Measurements from ENCODE around the gene KCNH3. TPM values are rescaled to one million over a fixed set of nuclear protein-coding genes. Genes with fewer than 3 reads are reported as not detected.

Gene KCNH3
- total RNA-seq, 2 experiments from 2014 or later, result 2.4 to 3.4 TPM

GRCh38 chr12:49496417-49497360, 42.1 kb upstream of the KCNH3 start:
- no peaks in the 10 kb centered on the region for H3K4me1 ChIP-seq (ENCODE audit: insufficient read depth, low read length)
- no peak for ATAC-seq (ENCODE audit: poor library complexity)
- peaks cover 1% of the 10 kb centered on the region for H3K4me1 Mint-ChIP-seq (ENCODE audit: low read depth)
- no peaks in the 10 kb centered on the region for H3K27me3 Mint-ChIP-seq
- no peak overlapping the region for H3K27ac Mint-ChIP-seq
- no peak for DNase-seq
- no peak for TF ChIP-seq CTCF (IDR thresholded peaks at IDR 0.05)
- no peaks in the 10 kb centered on the region for H3K9me3 Mint-ChIP-seq
- ChIA-PET POLR2A (interaction anchor here (0.6 kb wide), 1 partner anchor 91 kb away, joined by 4 read pairs; no protein-coding TSS in a partner anchor), CTCF (interaction anchor here (0.7 to 3.0 kb wide), 2 partner anchors 16 to 138 kb away, joined by 3 to 11 read pairs; no protein-coding TSS in a partner anchor)
- no peaks in the 10 kb centered on the region for H3K27me3 ChIP-seq (ENCODE audit: control insufficient read depth in 1 of 2, insufficient read depth in 2 of 2, low read length in 2 of 2)
- no peak overlapping the region for H3K27ac ChIP-seq (ENCODE audit: low read depth in 1 of 2, low read length in 2 of 2)
- H3K36me3 Mint-ChIP-seq (ENCODE audit: low read depth), result peaks cover 11% of the 10 kb centered on the region
- intact Hi-C loops (cut with DNase I, micrococcal nuclease), result no loop called here
- H3K9me3 ChIP-seq (ENCODE audit: control insufficient read depth in 1 of 2, insufficient read depth in 1 of 2, low read length in 2 of 2), result no peaks in the 10 kb centered on the region
- H3K4me3 Mint-ChIP-seq, result no peak overlapping the region
- no peaks in the 10 kb centered on the region for H3K36me3 ChIP-seq (ENCODE audit: insufficient read depth, low read length)
- no peak overlapping the region for H3K4me3 ChIP-seq (ENCODE audit: low read length)

- no peak for DNase-seq
- H3K9me3 Mint-ChIP-seq, result no peaks in the 10 kb centered on the region
- CTCF ChIA-PET, result interaction anchor here (1.0 to 1.2 kb wide), 2 partner anchors 9 to 12 kb away, joined by 3 read pairs; no protein-coding TSS in a partner anchor
Measured at GRCh38 chr12:49501895-49502294, 36.9 kb upstream of the KCNH3 start.

GRCh38 chr12:49502590-49502989, 36.2 kb upstream of the KCNH3 start:
- Mint-ChIP-seq H3K36me3 (ENCODE audit: low read depth) (peaks cover 7% of the 10 kb centered on the region), H3K27ac (peak overlapping the region; percentile 83), H3K27me3 (no peaks in the 10 kb centered on the region), H3K4me1 (ENCODE audit: low read depth) (peaks cover 14% of the 10 kb centered on the region), H3K9me3 (no peaks in the 10 kb centered on the region), H3K4me3 (no peak overlapping the region)
- Histone ChIP-seq H3K36me3 (ENCODE audit: insufficient read depth, low read length) (no peaks in the 10 kb centered on the region), H3K4me1 (ENCODE audit: insufficient read depth, low read length) (peaks cover 3% of the 10 kb centered on the region), H3K27me3 (ENCODE audit: control insufficient read depth in 1 of 2, insufficient read depth in 2 of 2, low read length in 2 of 2) (no peaks in the 10 kb centered on the region), H3K4me3 (ENCODE audit: low read length) (no peak overlapping the region), H3K9me3 (ENCODE audit: control insufficient read depth in 1 of 2, insufficient read depth in 1 of 2, low read length in 2 of 2) (no peaks in the 10 kb centered on the region), H3K27ac (ENCODE audit: low read depth in 1 of 2, low read length in 2 of 2) (no peak overlapping the region)
- DNase-seq (no peak), ATAC-seq (ENCODE audit: poor library complexity) (no peak)
- TF ChIP-seq CTCF (IDR thresholded peaks at IDR 0.05), result no peak
- intact Hi-C loops (cut with DNase I, micrococcal nuclease), result no loop called here
- POLR2A ChIA-PET, result no interaction called here
- CTCF ChIA-PET, result no interaction called here

More at GRCh38 chr12:49501895-49502294, 36.9 kb upstream of the KCNH3 start:
- Mint-ChIP-seq H3K27me3 (no peaks in the 10 kb centered on the region), H3K4me3 (peak overlapping the region; percentile 42), H3K27ac (peak overlapping the region; percentile 83), H3K36me3 (ENCODE audit: low read depth) (peaks cover 9% of the 10 kb centered on the region), H3K4me1 (ENCODE audit: low read depth) (peaks cover 14% of the 10 kb centered on the region)
- no peak for ATAC-seq (ENCODE audit: poor library complexity)
- POLR2A ChIA-PET, result interaction anchor here (2.3 kb wide), 1 partner anchor 135 kb away, joined by 5 read pairs; the partner anchor contains the start of gene SPATS2
- no peaks in the 10 kb centered on the region for H3K27me3 ChIP-seq (ENCODE audit: control insufficient read depth in 1 of 2, insufficient read depth in 2 of 2, low read length in 2 of 2)
- no peaks in the 10 kb centered on the region for H3K9me3 ChIP-seq (ENCODE audit: control insufficient read depth in 1 of 2, insufficient read depth in 1 of 2, low read length in 2 of 2)
- H3K4me3 ChIP-seq (ENCODE audit: low read length), result no peak overlapping the region
- H3K27ac ChIP-seq (ENCODE audit: low read depth in 1 of 2, low read length in 2 of 2), result no peak overlapping the region
- H3K36me3 ChIP-seq (ENCODE audit: insufficient read depth, low read length), result no peaks in the 10 kb centered on the region
- intact Hi-C loops (cut with DNase I, micrococcal nuclease), result no loop called here
- TF ChIP-seq CTCF (IDR thresholded peaks at IDR 0.05), result no peak
- peaks cover 3% of the 10 kb centered on the region for H3K4me1 ChIP-seq (ENCODE audit: insufficient read depth, low read length)

Data from CD4-positive, alpha-beta T cell (primary cell).